Glutamatergic neuron (in vitro differentiated cells): ENCODE measurements around the gene PPDPF. TPM values are rescaled to one million over a fixed set of nuclear protein-coding genes. Genes with fewer than 3 reads are reported as not detected.

Source experiments
- DNase-seq: peaks from one replicate; pipeline ENCODE4 v3.0.0; 2022
- H3K27ac Mint-ChIP-seq: one replicate; pipeline ENCODE4 v1.8.0; 2020; ENCODE audit warnings: mild to moderate bottlenecking, mixed read lengths, inconsistent platforms; ENCODE audit not compliant: unreplicated experiment
- H3K27me3 Mint-ChIP-seq: one replicate; pipeline ENCODE4 v1.8.0; 2020; ENCODE audit warnings: mild to moderate bottlenecking, moderate library complexity, mixed read lengths, inconsistent platforms; ENCODE audit not compliant: unreplicated experiment
- H3K36me3 Mint-ChIP-seq: one replicate; pipeline ENCODE4 v1.8.0; 2020; ENCODE audit warnings: mild to moderate bottlenecking, mixed read lengths, inconsistent platforms; ENCODE audit not compliant: unreplicated experiment
- H3K4me1 Mint-ChIP-seq: one replicate; pipeline ENCODE4 v1.8.0; 2020; ENCODE audit warnings: mild to moderate bottlenecking, low read depth, mixed read lengths, inconsistent platforms; ENCODE audit not compliant: unreplicated experiment
- H3K4me3 Mint-ChIP-seq: one replicate; pipeline ENCODE4 v1.8.0; 2020; ENCODE audit warnings: mild to moderate bottlenecking, mixed read lengths, inconsistent platforms; ENCODE audit not compliant: unreplicated experiment
- H3K9me3 Mint-ChIP-seq: one replicate; pipeline ENCODE4 v1.8.0; 2020; ENCODE audit warnings: mild to moderate bottlenecking, moderate library complexity, mixed read lengths, inconsistent platforms; ENCODE audit not compliant: unreplicated experiment
- total RNA-seq: library from RNA; stranded (reverse); fragmentation: NEBNext Ultra II Directional; extraction: Animal tissue kit (Norgen Biotek cat#: 25700); gene quantifications from one replicate; pipeline ENCODE4 v1.2.1, GENCODE V29; 2021; ENCODE audit not compliant: unreplicated experiment
- TF ChIP-seq, protein P1 (sequence below): fragments of 200-600 bp; sonication (generic); IDR thresholded peaks from one replicate; pipeline ENCODE4 v1.5.0; 2021; ENCODE audit not compliant: partially characterized antibody, unreplicated experiment

PPDPF gene
- total RNA-seq, 1 donor from 2014 or later: 293 TPM

DNA sequence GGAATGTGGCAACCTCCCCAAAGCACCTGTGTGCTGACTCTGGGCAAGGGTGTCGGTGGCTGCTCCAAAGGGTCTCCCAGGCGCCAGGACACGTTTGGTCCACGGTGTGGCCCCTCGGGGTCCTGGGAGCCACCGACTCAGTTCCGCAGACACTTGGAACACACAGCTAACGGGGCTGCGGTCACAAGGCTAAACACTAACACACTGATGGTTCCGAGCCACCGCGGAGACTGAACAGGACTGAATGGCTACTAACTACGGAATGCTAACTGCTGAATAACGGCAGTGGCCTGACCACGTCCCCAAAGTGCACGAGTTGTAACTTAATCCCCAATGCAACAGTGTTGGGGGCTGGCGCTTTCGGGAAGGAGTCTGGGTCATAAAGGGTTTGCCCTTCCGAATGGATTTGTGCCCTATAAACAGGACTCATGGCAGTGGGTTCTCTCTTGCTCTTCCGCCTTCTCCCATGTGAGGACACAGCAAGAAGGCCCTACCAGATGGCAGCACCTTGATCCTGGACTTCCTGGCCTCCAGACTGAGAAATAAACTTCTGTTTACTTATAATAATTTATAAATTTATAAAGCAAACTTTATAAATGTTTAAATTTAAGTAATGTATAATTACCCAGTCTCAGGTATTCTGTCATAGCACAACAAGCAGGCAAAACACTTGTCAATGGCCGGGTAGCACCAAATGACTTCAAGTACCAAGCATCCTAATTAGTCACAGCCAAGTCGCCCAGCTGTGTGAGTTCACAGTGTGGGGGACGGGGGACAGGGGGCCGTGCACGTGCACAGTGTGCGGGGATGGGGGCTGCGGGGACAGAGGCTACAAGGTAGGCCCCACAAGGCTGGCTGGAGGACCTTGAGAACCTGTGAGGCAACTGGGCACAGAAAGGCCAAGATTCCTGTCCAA, 19.4 kb upstream of the PPDPF start:
- TF ChIP-seq, protein P1, sequence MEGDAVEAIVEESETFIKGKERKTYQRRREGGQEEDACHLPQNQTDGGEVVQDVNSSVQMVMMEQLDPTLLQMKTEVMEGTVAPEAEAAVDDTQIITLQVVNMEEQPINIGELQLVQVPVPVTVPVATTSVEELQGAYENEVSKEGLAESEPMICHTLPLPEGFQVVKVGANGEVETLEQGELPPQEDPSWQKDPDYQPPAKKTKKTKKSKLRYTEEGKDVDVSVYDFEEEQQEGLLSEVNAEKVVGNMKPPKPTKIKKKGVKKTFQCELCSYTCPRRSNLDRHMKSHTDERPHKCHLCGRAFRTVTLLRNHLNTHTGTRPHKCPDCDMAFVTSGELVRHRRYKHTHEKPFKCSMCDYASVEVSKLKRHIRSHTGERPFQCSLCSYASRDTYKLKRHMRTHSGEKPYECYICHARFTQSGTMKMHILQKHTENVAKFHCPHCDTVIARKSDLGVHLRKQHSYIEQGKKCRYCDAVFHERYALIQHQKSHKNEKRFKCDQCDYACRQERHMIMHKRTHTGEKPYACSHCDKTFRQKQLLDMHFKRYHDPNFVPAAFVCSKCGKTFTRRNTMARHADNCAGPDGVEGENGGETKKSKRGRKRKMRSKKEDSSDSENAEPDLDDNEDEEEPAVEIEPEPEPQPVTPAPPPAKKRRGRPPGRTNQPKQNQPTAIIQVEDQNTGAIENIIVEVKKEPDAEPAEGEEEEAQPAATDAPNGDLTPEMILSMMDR: no peak
- Mint-ChIP-seq H3K9me3 (peaks cover 8% of the 10 kb centered on the region), H3K4me1 (peaks cover 2% of the 10 kb centered on the region), H3K4me3 (no peak overlapping the region), H3K27me3 (peaks cover 6% of the 10 kb centered on the region), H3K27ac (no peak overlapping the region), H3K36me3 (peaks cover 9% of the 10 kb centered on the region)
- peak; percentile 23 for DNase-seq

DNA sequence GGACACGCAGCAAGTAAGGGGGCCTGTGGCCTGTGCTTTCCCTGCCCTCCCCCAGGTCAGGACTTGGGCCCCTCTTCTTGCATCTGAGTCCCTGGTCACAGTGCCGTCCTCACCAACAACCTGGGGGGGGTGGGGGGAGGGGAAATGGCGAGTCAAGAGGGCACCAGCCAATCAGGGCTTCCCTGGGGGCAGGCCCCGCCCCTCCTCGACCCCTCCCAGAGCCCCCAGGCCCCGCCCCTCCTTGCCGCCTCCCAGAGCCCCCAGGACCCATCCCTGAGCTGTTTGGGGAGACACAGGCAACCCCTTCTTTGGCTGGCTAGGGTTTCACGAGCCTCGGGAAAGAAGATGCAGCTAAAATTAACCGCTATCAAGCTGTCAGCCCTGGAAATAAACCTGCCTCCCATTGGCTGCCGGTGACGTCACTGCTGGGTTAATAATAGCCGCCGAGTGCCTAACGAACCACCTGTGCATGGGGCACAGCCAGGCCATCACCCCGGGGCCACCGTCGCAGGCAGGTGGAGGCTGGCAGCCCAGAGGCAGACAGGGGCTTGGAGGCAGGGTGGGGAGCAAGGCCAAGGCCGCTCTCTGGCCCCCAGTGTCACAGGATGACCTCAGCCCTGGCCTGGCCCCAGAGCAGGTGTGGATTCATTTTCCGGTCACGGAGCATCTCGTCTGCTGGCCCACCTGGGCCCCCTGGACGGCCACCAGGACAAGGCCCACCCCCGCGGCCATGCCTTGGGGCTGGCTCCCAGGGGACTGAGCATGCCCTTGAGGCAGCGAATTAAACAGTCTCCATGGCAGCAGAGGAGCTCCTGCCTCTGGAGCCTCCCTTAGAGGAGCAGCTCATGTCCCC, 18.5 kb upstream of the PPDPF start:
- H3K9me3 Mint-ChIP-seq: peaks cover 8% of the 10 kb centered on the region
- H3K27ac Mint-ChIP-seq: no peak overlapping the region
- TF ChIP-seq, protein P1: no peak
- H3K4me1 Mint-ChIP-seq: peaks cover 2% of the 10 kb centered on the region
- peaks cover 6% of the 10 kb centered on the region for H3K27me3 Mint-ChIP-seq
- H3K4me3 Mint-ChIP-seq: no peak overlapping the region
- DNase-seq: peak; percentile 75
- peaks cover 9% of the 10 kb centered on the region for H3K36me3 Mint-ChIP-seq

DNA sequence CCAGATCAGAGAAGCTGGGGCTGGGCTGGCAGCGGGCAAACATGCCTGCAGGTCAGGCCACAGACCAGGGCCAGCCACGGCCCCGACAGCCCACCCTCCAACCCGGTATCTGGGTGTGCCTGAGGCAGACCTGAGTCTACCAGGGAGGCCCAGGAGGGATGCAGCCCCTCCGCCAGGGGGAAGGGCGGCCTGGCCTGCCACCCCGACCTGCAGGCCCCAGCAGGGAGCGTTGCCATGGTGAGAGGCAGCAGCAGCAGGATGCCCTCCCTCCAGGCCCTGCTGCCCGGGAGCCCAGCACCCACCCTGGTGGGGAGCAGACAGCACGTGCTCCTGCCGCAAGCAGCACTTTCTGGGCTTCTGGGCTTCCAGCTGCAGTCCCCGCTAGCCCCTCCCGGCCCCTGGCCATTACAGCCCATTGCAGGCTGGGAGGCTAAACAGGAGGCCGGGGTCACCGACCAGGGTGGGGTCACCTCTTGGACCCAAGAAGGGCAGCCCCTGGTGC, 17.8 kb upstream of the PPDPF start:
- DNase-seq: no peak
- Mint-ChIP-seq H3K36me3 (peaks cover 10% of the 10 kb centered on the region), H3K9me3 (peaks cover 8% of the 10 kb centered on the region)

DNA sequence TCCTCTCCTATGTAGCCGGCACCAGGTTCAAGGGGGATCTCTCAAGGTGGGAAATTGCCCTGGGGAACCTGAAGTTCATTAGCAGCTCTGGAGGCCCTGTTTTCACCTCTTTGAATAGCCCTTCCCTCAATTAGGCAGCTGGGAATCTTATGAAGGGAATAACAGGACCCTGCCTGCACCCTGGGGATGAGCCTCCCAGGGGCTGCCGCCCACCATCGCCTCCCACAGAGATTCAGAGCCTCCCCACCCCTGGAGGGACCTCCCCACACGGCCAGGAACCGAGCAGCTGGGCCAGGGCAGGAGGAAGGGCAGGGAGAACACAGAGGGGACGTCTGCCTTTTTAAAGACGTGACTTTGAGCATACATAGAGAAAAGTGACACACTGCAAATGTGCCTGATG, 17.0 kb upstream of the PPDPF start:
- Mint-ChIP-seq H3K9me3 (peaks cover 13% of the 10 kb centered on the region), H3K4me3 (no peak overlapping the region), H3K27me3 (peaks cover 6% of the 10 kb centered on the region), H3K4me1 (peaks cover 2% of the 10 kb centered on the region), H3K27ac (no peak overlapping the region), H3K36me3 (peaks cover 17% of the 10 kb centered on the region)
- no peak for DNase-seq
- TF ChIP-seq, protein P1: no peak

More for the DNA sequence above, 17.8 kb upstream of the PPDPF start:
- TF ChIP-seq, protein P1: no peak
- peaks cover 6% of the 10 kb centered on the region for H3K27me3 Mint-ChIP-seq
- H3K27ac Mint-ChIP-seq: no peak overlapping the region
- no peak overlapping the region for H3K4me3 Mint-ChIP-seq
- H3K4me1 Mint-ChIP-seq: peaks cover 2% of the 10 kb centered on the region
